GM12878 (cell line): Measurements from ENCODE around the gene AMIGO2. TPM values are rescaled to one million over a fixed set of nuclear protein-coding genes. Genes with fewer than 3 reads are reported as not detected.

Experiments used
- ATAC-seq: fragments of 200-7000 bp; cut with Tn5 transposase; 3 replicates; pipeline ENCODE4 v1.9.1; 2020; ENCODE audit warnings: mild to moderate bottlenecking, moderate library complexity
- BruUV-seq: library from RNA; stranded (reverse); fragments of 400-500 nt; replicated peaks from 2 replicates; lab custom pipeline; 2021; lab: Mats Ljungman, UMichigan
- CTCF ChIA-PET: fragments of 300-600 bp; sonication (Branson Sonifier 250); formaldehyde crosslinking; extraction: SDS; loops from one replicate; lab custom pipeline; 2021; ENCODE audit warnings: inconsistent platforms; lab: Yijun Ruan, JAX
- POLR2A ChIA-PET: fragments of 350-600 bp; formaldehyde crosslinking; extraction: SDS; loops from one replicate; lab custom pipeline; 2021; ENCODE audit warnings: inconsistent platforms; lab: Charles Lee
- RAD21 ChIA-PET: fragments of 300-600 bp; sonication (Branson Sonifier 250); formaldehyde crosslinking; loops from one replicate; lab custom pipeline; 2023; ENCODE audit warnings: antibody characterized with exemption; ENCODE audit not compliant: unreplicated experiment; lab: Charles Lee
- SMC1A ChIA-PET: fragments of 300-600 bp; sonication (Branson Sonifier 250); formaldehyde crosslinking; loops from one replicate; lab custom pipeline; 2023; ENCODE audit not compliant: unreplicated experiment, uncharacterized antibody; lab: Charles Lee
- DNase-seq: peaks from one replicate; pipeline ENCODE4 v3.0.0-alpha.2; 2011; ENCODE audit warnings: low read depth, low spot score
- FAIRE-seq: peaks from 3 replicates; lab custom pipeline; 2011; peaks lifted over from hg19 to GRCh38; lab: Jason Lieb, UNC
- H2AFZ ChIP-seq: 2 replicates; pipeline ENCODE4 v1.6.0; 2011; ENCODE audit warnings: low read depth, low read length, control low read depth; ENCODE audit not compliant: control insufficient read depth
- H3K27ac ChIP-seq: 2 replicates; pipeline ENCODE4 v1.5.1; 2011; ENCODE audit warnings: control low read depth; ENCODE audit not compliant: control insufficient read depth, insufficient read depth
- H3K27me3 ChIP-seq, 2 experiments: replicated peaks in 1 of 2; 2 replicates each; pipeline versions ENCODE4 v1.6.0 to v1.6.1; 2011; ENCODE audit warnings: low read length in 1 of 2; ENCODE audit not compliant: control insufficient read depth in 2 of 2, insufficient read depth in 2 of 2
- H3K36me3 ChIP-seq, 2 experiments: 2 replicates each; pipeline ENCODE4 v1.5.1; 2011; ENCODE audit warnings: low read length in 1 of 2; ENCODE audit not compliant: control insufficient read depth in 2 of 2, insufficient read depth in 2 of 2
- H3K4me1 ChIP-seq: 2 replicates; pipeline ENCODE4 v1.6.1; 2011; ENCODE audit warnings: mild to moderate bottlenecking, low read length, moderate library complexity, mixed read lengths; ENCODE audit not compliant: control insufficient read depth, insufficient read depth
- H3K4me2 ChIP-seq: 2 replicates; pipeline ENCODE4 v1.6.0; 2011; ENCODE audit warnings: control low read depth; ENCODE audit not compliant: control insufficient read depth, insufficient read depth
- H3K4me3 ChIP-seq: fragments of 200-600 bp; sonication (generic); 2 replicates; pipeline ENCODE4 v1.5.1; 2016
- H3K79me2 ChIP-seq: 2 replicates; pipeline ENCODE4 v1.6.0; 2011; ENCODE audit warnings: low read length; ENCODE audit not compliant: control insufficient read depth, insufficient read depth
- H3K9ac ChIP-seq: 2 replicates; pipeline ENCODE4 v1.8.0; 2011; ENCODE audit warnings: low read length, control low read depth, mixed read lengths; ENCODE audit not compliant: control insufficient read depth, insufficient read depth
- H3K9me3 ChIP-seq: replicated peaks from 3 replicates; pipeline ENCODE4 v1.5.1; 2011; ENCODE audit warnings: mild to moderate bottlenecking, low read length; ENCODE audit not compliant: control insufficient read depth, insufficient read depth
- H4K20me1 ChIP-seq: 2 replicates; pipeline ENCODE4 v1.6.0; 2011; ENCODE audit not compliant: control insufficient read depth, insufficient read depth
- WGBS: methylation state at CpG from one replicate; pipeline ENCODE4 v1.1.6; 2016; ENCODE audit warnings: low lambda C conversion rate; ENCODE audit not compliant: insufficient replicate concordance, insufficient coverage; ENCODE audit errors: missing lambda C conversion rate; 5-methylcytosine and 5-hydroxymethylcytosine counted together
- in situ Hi-C: fragments of 300-500 bp; cut with MboI; formaldehyde crosslinking; loops from 9 replicates; pipeline ENCODE4 v1.14.3; 2018; ENCODE audit warnings: mixed read lengths
- intact Hi-C: fragments of 100-400 bp; cut with micrococcal nuclease; formaldehyde crosslinking; loops from one replicate; pipeline ENCODE4 v1.14.2; 2022; ENCODE audit not compliant: unreplicated experiment
- polyA plus RNA-seq, 11 experiments: library from polyadenylated mRNA; depleted of rRNA in 4 of 11; unstranded in 6 of 11; stranded (reverse) in 5 of 11; fragments of >200 nt; fragmentation: Nextera tagmentation in 4 of 11; fragmentation: Illumina TruSeq in 1 of 11; extraction: Ambion mirVana in 4 of 11; extraction: Trizol in 1 of 11; gene quantifications; 1 replicate in 1 of 11; 2 replicates in 10 of 11; pipeline versions ENCODE4 v1.2.1 to v1.2.3, GENCODE V29; 2011 to 2016; ENCODE audit warnings: inconsistent platforms in 2 of 11, missing spikeins in 2 of 11, low read depth in 1 of 11
- total RNA-seq, 4 experiments: library from RNA; depleted of rRNA in 3 of 4; stranded (reverse); fragments of >200 nt in 3 of 4; fragmentation: Illumina TruSeq in 1 of 4; extraction: Trizol in 1 of 4; gene quantifications; 2 replicates each; pipeline versions ENCODE4 v1.2.1 to v1.2.3, GENCODE V29; 2013 to 2021
- TF ChIP-seq, protein P1 (sequence below): fragments of 450-650 bp; IDR thresholded peaks from 2 replicates; pipeline ENCODE4 v1.6.1; 2014; ENCODE audit warnings: mild to moderate bottlenecking
- TF ChIP-seq, protein P2 (sequence below): IDR thresholded peaks from 2 replicates; pipeline ENCODE4 v1.6.1; 2011; ENCODE audit warnings: borderline replicate concordance, low read depth, mild to moderate bottlenecking, moderate library complexity, mixed read lengths, low read length; ENCODE audit not compliant: insufficient read depth; ENCODE audit errors: extremely low read length

AMIGO2 gene
- total and polyA plus RNA-seq, 10 of the 15 experiments (the other 5 are each of a cell fraction or from before 2014, with no cell fraction given), result 0.03 to 0.15 (median 0.11) TPM; not detected in 7

DNA sequence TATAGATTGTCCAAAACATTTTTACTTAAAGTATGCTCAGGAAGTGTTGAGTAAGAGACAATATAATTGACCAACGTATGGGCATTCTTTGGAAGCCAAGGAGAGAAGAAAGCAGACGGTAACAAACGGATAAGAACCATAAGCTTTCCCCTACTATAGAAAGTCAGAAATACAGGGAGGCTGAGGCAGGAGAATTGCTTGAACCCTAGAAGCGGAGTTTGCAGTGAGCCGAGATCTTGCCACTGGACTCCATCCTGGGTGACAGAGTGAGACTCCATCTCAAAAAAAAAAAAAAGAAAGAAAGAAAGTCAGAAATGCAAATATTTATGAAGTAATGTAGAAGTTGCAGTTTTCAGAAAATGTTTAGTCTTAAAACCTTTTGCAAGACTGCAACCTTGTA is 51.6 kb downstream of the AMIGO2 start:
- Histone ChIP-seq H3K36me3 (no peaks in the 10 kb centered on the region), H3K79me2 (no peaks in the 10 kb centered on the region), H3K27ac (no peak overlapping the region), H3K4me2 (no peak overlapping the region), H3K4me1 (no peaks in the 10 kb centered on the region), H3K27me3 (no peaks in the 10 kb centered on the region; a peak in 1 of 4 replicates), H3K9me3 (no peaks in the 10 kb centered on the region), H4K20me1 (no peaks in the 10 kb centered on the region), H3K4me3 (no peak overlapping the region), H2AFZ (no peak overlapping the region), H3K9ac (no peak overlapping the region)
- ATAC-seq, result no peak
- no peak for FAIRE-seq
- intact Hi-C loops, result no loop called here
- POLR2A ChIA-PET, result no interaction called here
- RAD21 ChIA-PET, result no interaction called here
- in situ Hi-C loops, result no loop called here
- SMC1A ChIA-PET, result interaction anchor here (0.6 kb wide), 1 partner anchor 953 kb away, joined by 3 read pairs; no protein-coding TSS in a partner anchor
- no TSS peak for BruUV-seq
- CTCF ChIA-PET, result interaction anchor here (0.6 to 1.1 kb wide), 2 partner anchors 9 to 105 kb away, joined by 3 to 6 read pairs; no protein-coding TSS in a partner anchor
- 39% methylated on average over 5 of the region's 5 CpGs for WGBS
- TF ChIP-seq, protein P1, sequence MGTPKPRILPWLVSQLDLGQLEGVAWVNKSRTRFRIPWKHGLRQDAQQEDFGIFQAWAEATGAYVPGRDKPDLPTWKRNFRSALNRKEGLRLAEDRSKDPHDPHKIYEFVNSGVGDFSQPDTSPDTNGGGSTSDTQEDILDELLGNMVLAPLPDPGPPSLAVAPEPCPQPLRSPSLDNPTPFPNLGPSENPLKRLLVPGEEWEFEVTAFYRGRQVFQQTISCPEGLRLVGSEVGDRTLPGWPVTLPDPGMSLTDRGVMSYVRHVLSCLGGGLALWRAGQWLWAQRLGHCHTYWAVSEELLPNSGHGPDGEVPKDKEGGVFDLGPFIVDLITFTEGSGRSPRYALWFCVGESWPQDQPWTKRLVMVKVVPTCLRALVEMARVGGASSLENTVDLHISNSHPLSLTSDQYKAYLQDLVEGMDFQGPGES, result no peak
- TF ChIP-seq, protein P2, sequence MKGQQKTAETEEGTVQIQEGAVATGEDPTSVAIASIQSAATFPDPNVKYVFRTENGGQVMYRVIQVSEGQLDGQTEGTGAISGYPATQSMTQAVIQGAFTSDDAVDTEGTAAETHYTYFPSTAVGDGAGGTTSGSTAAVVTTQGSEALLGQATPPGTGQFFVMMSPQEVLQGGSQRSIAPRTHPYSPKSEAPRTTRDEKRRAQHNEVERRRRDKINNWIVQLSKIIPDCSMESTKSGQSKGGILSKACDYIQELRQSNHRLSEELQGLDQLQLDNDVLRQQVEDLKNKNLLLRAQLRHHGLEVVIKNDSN, result no peak
- DNase-seq, result no peak

Other genes starting within 250 kb of the AMIGO2 start
- gene PCED1B, start 338 bp downstream of the AMIGO2 start, total RNA-seq (2014; rRNA removed), result 2.2 and 4.2 TPM in 2 replicates
- gene PCED1B, start 338 bp downstream of the AMIGO2 start, total RNA-seq (2014; rRNA removed; fragmentation: Illumina TruSeq; extraction: Trizol), result 2.2 and 2.3 TPM in 2 replicates
- gene PCED1B, start 338 bp downstream of the AMIGO2 start, total RNA-seq (2021), result 8.5 and 8.8 TPM in 2 replicates
- gene PCED1B, start 338 bp downstream of the AMIGO2 start, polyA plus RNA-seq (2011; rRNA removed), result 0.49 and 1.7 TPM in 2 replicates
- gene PCED1B, start 338 bp downstream of the AMIGO2 start, polyA plus RNA-seq (2014; fragmentation: Illumina TruSeq; extraction: Trizol), result 2.8 and 5.2 TPM in 2 replicates
- 1 to 10 TPM in 1 of 2 experiments, under 1 TPM in 1; 0.80 to 1.8 TPM for gene PCED1B, start 338 bp downstream of the AMIGO2 start, polyA plus RNA-seq (2014; fragmentation: Nextera tagmentation; extraction: Ambion mirVana)
- 4.9 and 5.4 TPM in 2 replicates for gene PCED1B, start 338 bp downstream of the AMIGO2 start, polyA plus RNA-seq (2014; rRNA removed)
- 1 to 10 TPM; 2.8 to 3.3 TPM for gene PCED1B, start 338 bp downstream of the AMIGO2 start, polyA plus RNA-seq (2016; fragmentation: Nextera tagmentation; extraction: Ambion mirVana)